COR-L47 (cell line): ENCODE data around the gene MAP3K1.
A peak's percentile ranks its signal among the peaks of the same experiment; 100 is the strongest.
"Not testable (repeated sequence)": the region's sequence is repeated elsewhere in the genome, so short reads cannot be mapped to it uniquely, and the experiment has no call there.

ENCODE experiments used
- DNase-seq: peaks from one replicate; lab custom pipeline; 2025; lab: John Stamatoyannopoulos, UW

The MAP3K1 gene

GRCh38 chr5:56816546-56817081 is 1.3 kb downstream of the MAP3K1 start:
- DNase-seq: peak; percentile 27

GRCh38 chr5:56817263-56818014 is 2.1 kb downstream of the MAP3K1 start:
- no peak for DNase-seq

GRCh38 chr5:56818450-56819037 is 3.2 kb downstream of the MAP3K1 start:
- DNase-seq: no peak

GRCh38 chr5:56819060-56819881 is 3.9 kb downstream of the MAP3K1 start:
- no peak for DNase-seq

DNA sequence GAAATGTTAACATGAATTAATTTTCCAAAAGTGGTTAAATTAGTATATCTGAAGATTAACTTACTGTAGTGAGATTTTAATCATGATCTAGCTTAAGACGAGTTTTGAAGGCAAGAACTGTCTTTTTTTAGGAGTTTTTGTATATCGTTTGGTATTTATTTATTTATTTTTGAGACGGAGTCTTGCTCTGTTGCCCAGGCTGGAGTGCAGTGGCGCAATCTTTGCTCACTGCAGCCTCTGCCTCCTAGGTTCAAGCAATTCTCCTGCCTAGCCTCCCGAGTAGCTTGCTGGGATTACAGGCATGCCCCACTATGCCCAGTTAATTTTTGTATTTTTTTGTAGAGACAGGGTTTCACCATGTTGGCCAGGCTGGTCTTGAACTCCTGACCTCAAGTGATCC is 6.5 kb downstream of the MAP3K1 start:
- DNase-seq: not testable (repeated sequence)

- DNase-seq: no peak
These were observed 7.6 kb downstream of the MAP3K1 start for GRCh38 chr5:56822981-56823380.

- DNase-seq: no peak
These were observed 8.7 kb downstream of the MAP3K1 start for GRCh38 chr5:56824019-56824418.

- DNase-seq: no peak
These were observed 10.0 kb downstream of the MAP3K1 start for GRCh38 chr5:56825222-56825824.

GRCh38 chr5:56827049-56827448 is 11.7 kb downstream of the MAP3K1 start:
- DNase-seq: no peak

DNA sequence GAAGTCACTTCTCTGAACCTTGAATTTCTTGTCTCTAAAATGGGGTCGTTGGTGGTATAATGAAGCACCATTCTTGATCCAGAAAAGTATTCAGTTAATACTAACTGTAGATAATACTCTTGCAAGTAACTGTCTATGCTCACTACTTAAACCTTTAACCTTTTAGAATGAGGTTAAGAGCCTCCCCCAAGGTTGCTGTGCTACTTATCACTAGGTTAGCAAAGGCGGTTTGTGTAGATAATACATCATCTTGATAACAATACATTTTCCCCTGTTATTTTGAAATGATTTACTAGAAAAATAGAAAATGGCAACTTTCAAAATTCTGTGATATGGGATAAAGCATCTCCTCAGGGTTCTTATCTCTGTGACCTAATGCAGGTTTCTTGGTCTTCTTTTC is 12.6 kb downstream of the MAP3K1 start:
- DNase-seq: no peak

DNA sequence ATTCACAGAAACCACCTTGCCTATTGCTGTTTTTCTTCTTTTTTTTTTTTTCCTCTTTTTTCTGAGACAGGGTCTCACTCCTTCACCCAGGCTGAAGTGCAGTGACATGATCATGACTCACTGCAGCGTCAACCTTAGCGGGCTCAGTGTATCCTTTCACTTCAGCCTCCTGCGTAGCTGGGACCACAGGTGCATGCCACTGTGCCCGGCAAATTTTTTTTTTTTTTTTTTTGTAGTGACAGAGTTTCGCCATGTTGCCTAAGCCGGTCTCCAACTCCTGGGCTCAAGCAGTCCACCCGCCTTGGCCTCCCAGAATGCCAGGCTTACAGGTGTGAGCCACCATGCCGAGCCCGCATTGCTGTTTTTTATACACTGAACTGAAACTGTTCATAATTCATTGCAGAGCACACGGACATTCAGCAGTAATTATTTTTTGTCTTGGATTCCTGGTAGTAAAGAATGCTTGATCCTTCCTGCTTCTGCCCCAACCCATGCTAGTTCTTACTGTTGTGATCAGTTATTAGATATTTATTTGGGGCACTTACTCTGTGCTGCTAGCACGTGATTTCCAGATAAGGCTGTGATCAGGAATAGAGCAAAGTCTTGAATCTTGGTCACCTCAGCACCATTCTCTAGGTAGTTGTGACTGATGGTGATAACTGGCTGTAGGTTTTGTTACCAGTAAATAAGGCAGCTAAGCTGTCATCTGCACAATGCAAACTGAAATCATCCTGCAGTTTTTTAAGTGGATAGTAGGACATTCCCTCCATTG is 14.0 kb downstream of the MAP3K1 start:
- no peak for DNase-seq

- DNase-seq: no peak
These were observed 16.4 kb downstream of the MAP3K1 start for GRCh38 chr5:56831773-56832172.

DNA sequence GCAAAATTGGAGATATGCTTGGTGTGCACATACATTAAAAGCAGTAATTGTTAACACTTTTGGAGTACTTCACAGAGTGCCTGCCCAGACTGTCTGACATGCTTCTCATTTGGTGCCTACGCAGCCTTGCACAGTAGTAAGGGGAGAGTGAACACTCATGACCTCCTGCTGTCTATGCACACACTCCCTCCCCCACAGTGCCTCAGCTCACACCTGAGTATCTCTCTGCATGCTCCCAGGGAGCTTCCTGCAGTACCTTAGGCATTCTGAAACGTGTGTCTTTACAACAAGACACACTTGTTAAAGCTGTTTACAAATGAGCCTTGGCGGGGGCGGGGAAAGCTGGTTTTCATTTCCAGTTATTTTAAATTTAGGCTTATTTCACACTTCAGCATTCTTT is 18.0 kb downstream of the MAP3K1 start:
- DNase-seq: no peak

DNA sequence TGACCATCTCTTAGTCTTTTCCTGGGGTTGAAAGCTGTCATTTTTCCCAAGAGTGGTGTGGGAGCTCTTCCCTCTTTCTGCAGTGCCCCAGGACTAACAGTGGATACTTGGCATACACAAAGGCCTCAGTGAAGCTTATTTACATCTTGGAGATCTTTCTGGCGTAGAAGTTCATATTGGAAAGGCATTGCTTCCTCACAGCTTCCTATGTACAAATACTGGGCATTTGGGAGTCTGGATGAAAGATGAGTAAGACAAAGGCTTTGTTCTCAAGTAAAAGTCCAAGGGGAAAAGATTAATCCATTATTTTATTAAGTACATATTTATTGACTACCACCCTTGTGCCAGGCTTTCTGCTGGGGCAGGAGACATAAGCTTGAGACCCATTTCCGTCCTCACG is 22.0 kb downstream of the MAP3K1 start:
- no peak for DNase-seq

DNA sequence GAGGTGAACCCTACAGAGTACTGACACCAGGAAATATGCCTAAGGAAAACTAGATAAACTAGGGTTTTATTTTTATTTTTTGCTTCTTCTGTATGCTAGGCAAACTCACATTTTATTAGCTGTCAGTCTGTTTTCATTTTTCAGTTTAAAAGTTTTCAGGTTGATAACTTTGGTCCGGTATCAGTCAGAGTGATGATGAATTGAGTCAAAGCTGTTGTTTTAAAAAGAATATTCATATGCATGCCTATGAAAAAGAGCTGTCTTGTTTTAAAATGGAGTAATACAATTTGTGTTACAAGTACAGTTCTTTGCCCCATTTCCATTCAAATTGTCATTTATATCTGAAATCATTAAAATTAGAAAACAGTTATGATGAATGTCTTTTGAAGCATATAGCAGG is 22.6 kb downstream of the MAP3K1 start:
- DNase-seq: no peak

- peak; percentile 37 for DNase-seq
These were observed 23.2 kb downstream of the MAP3K1 start for GRCh38 chr5:56838409-56839039.

GRCh38 chr5:56839062-56839461 is 23.7 kb downstream of the MAP3K1 start:
- DNase-seq: no peak

- DNase-seq: no peak
These were observed 25.2 kb downstream of the MAP3K1 start for GRCh38 chr5:56840597-56840996.

GRCh38 chr5:56845277-56845676 is 29.9 kb downstream of the MAP3K1 start:
- DNase-seq: no peak

- no peak for DNase-seq
These were observed 30.6 kb downstream of the MAP3K1 start for GRCh38 chr5:56845904-56846480.

DNA sequence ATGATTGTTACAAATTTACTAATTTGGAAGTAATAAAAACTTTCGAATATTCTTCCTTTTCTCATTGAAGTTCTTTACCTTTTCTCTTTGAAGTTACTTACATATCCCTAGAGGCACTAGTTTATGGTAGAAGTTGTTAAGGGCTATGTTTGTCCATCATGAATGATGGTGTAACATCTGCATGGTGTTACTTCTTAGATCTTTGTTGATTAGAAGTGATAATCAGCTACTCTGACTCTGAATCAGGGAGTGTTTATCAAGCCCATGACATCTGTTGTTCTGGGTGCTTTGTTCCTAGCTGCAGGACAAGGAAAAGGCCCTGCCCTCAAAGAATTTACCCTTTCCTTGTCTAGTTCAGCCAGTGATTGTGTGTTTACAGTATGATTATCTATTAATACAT is 32.9 kb downstream of the MAP3K1 start:
- no peak for DNase-seq
